ENCODE data around the gene RAB20. TPM values are rescaled to one million over a fixed set of nuclear protein-coding genes. Genes with fewer than 3 reads are reported as not detected.
A peak's percentile ranks its signal among the peaks of the same experiment; 100 is the strongest.

Gene RAB20
- total and polyA plus RNA-seq, 10 of the 15 experiments (the other 5 are each of a cell fraction or from before 2014, with no cell fraction given): 0.48 to 33.1 (median 9.6) TPM

GRCh38 chr13:110610955-110611595, 49.6 kb upstream of the RAB20 start:
- peak; percentile 63 for DNase-seq (ENCODE audit: low read depth, low spot score)
- peak; percentile 82 for FAIRE-seq
- 7% methylated on average over 12 of the region's 12 CpGs for WGBS (ENCODE audit: insufficient coverage, insufficient replicate concordance, low lambda C conversion rate, missing lambda C conversion rate)
- peak overlapping the region; percentile 79 for H3K27ac ChIP-seq (ENCODE audit: control insufficient read depth, insufficient read depth)
- in situ Hi-C loops (cut with MboI): no loop called here
- intact Hi-C loops (cut with micrococcal nuclease; ENCODE audit: unreplicated experiment): no loop called here
- RAD21 ChIA-PET (ENCODE audit: unreplicated experiment): interaction anchor here (1.1 to 2.3 kb wide), 6 partner anchors 15 to 155 kb away, joined by 3 to 10 read pairs (median 7); partner anchors contain the start of gene RAB20
- H3K4me3 ChIP-seq: peak overlapping the region; percentile 54
- H2AFZ ChIP-seq (ENCODE audit: control insufficient read depth, low read depth, low read length): peak overlapping the region; percentile 65
- H3K36me3 ChIP-seq (ENCODE audit: control insufficient read depth in 2 of 2, insufficient read depth in 2 of 2, low read length in 1 of 2): no peaks in the 10 kb centered on the region
- peaks cover 23% of the 10 kb centered on the region for H3K4me1 ChIP-seq (ENCODE audit: control insufficient read depth, insufficient read depth, low read length)
- no TSS peak for BruUV-seq (replicated peaks)
- SMC1A ChIA-PET (ENCODE audit: uncharacterized antibody, unreplicated experiment): interaction anchor here (1.3 to 2.6 kb wide), 10 partner anchors 10 to 206 kb away, joined by 3 to 13 read pairs (median 8); no protein-coding TSS in a partner anchor
- peaks cover 11% of the 10 kb centered on the region for H3K79me2 ChIP-seq (ENCODE audit: control insufficient read depth, insufficient read depth, low read length)
- H3K9me3 ChIP-seq (replicated peaks; ENCODE audit: control insufficient read depth, insufficient read depth, low read length): no peaks in the 10 kb centered on the region
- POLR2A ChIA-PET: interaction anchor here (0.6 to 2.0 kb wide), 4 partner anchors 14 to 310 kb away, joined by 3 to 11 read pairs (median 5); no protein-coding TSS in a partner anchor
- no peaks in the 10 kb centered on the region for H3K27me3 ChIP-seq (replicated peaks in 1 of 2; ENCODE audit: control insufficient read depth in 2 of 2, insufficient read depth in 2 of 2, low read length in 1 of 2)
- peak overlapping the region; percentile 81 for H3K4me2 ChIP-seq (ENCODE audit: control insufficient read depth, insufficient read depth)
- no peaks in the 10 kb centered on the region for H4K20me1 ChIP-seq (ENCODE audit: control insufficient read depth, insufficient read depth)
- ATAC-seq: peak; percentile 40
- H3K9ac ChIP-seq (ENCODE audit: control insufficient read depth, insufficient read depth, low read length): peak overlapping the region; percentile 44
- CTCF ChIA-PET: interaction anchor here (1.1 to 2.8 kb wide), 6 partner anchors 15 to 167 kb away, joined by 3 to 14 read pairs (median 5); no protein-coding TSS in a partner anchor
- TF ChIP-seq MTA2 (IDR thresholded peaks at IDR 0.05; ENCODE audit: low read depth) (peak; percentile 90), MXI1 (IDR thresholded peaks at IDR 0.05; ENCODE audit: low read depth, low read length) (no peak), CREB1 (IDR thresholded peaks at IDR 0.05; ENCODE audit: low read depth) (peak; percentile 57; the same call in 1 of the 2 replicates), JUNB (IDR thresholded peaks at IDR 0.05) (peak; percentile 93), BHLHE40 (IDR thresholded peaks at IDR 0.05; ENCODE audit: borderline replicate concordance in 1 of 2, low read depth in 2 of 2, low read length in 1 of 2) (peak in 1 of 2 experiments; percentile 31; a peak in 1 of 4 replicates), TAF1 (IDR thresholded peaks at IDR 0.05; ENCODE audit: borderline replicate concordance, low read depth, low read length) (no peak), BCL11A (IDR thresholded peaks at IDR 0.05; ENCODE audit: low read depth, low read length) (peak; percentile 88), NFXL1 (IDR thresholded peaks at IDR 0.05; ENCODE audit: borderline replicate concordance) (no peak), RELA (IDR thresholded peaks at IDR 0.05; ENCODE audit: borderline replicate concordance, partially characterized antibody) (no peak), POU2F2 (IDR thresholded peaks at IDR 0.05; ENCODE audit: borderline replicate concordance, low read depth, low read length) (peak; percentile 50; the same call in 1 of the 3 replicates), TCF12 (IDR thresholded peaks at IDR 0.05; ENCODE audit: low read depth, low read length) (peak; percentile 63; the same call in 1 of the 2 replicates), BMI1 (IDR thresholded peaks at IDR 0.05; ENCODE audit: borderline replicate concordance) (peak; percentile 55; the same call in 1 of the 2 replicates), PAX5 (IDR thresholded peaks at IDR 0.05; ENCODE audit: borderline replicate concordance, low read depth, low read length) (peak; percentile 88), SUZ12 (IDR thresholded peaks at IDR 0.05; ENCODE audit: unreplicated experiment) (no peak), RFX5 (IDR thresholded peaks at IDR 0.05; ENCODE audit: low read depth, low read length) (no peak), ATF3 (IDR thresholded peaks at IDR 0.05; ENCODE audit: borderline replicate concordance, extremely low read depth, low read depth, low read length) (no peak)
- TF ChIP-seq, protein P1, sequence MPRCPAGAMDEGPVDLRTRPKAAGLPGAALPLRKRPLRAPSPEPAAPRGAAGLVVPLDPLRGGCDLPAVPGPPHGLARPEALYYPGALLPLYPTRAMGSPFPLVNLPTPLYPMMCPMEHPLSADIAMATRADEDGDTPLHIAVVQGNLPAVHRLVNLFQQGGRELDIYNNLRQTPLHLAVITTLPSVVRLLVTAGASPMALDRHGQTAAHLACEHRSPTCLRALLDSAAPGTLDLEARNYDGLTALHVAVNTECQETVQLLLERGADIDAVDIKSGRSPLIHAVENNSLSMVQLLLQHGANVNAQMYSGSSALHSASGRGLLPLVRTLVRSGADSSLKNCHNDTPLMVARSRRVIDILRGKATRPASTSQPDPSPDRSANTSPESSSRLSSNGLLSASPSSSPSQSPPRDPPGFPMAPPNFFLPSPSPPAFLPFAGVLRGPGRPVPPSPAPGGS (IDR thresholded peaks at IDR 0.05; ENCODE audit: borderline replicate concordance, insufficient read depth, low read depth, low read length, poor library complexity, severe bottlenecking): peak; percentile 59
- TF ChIP-seq, protein P2, sequence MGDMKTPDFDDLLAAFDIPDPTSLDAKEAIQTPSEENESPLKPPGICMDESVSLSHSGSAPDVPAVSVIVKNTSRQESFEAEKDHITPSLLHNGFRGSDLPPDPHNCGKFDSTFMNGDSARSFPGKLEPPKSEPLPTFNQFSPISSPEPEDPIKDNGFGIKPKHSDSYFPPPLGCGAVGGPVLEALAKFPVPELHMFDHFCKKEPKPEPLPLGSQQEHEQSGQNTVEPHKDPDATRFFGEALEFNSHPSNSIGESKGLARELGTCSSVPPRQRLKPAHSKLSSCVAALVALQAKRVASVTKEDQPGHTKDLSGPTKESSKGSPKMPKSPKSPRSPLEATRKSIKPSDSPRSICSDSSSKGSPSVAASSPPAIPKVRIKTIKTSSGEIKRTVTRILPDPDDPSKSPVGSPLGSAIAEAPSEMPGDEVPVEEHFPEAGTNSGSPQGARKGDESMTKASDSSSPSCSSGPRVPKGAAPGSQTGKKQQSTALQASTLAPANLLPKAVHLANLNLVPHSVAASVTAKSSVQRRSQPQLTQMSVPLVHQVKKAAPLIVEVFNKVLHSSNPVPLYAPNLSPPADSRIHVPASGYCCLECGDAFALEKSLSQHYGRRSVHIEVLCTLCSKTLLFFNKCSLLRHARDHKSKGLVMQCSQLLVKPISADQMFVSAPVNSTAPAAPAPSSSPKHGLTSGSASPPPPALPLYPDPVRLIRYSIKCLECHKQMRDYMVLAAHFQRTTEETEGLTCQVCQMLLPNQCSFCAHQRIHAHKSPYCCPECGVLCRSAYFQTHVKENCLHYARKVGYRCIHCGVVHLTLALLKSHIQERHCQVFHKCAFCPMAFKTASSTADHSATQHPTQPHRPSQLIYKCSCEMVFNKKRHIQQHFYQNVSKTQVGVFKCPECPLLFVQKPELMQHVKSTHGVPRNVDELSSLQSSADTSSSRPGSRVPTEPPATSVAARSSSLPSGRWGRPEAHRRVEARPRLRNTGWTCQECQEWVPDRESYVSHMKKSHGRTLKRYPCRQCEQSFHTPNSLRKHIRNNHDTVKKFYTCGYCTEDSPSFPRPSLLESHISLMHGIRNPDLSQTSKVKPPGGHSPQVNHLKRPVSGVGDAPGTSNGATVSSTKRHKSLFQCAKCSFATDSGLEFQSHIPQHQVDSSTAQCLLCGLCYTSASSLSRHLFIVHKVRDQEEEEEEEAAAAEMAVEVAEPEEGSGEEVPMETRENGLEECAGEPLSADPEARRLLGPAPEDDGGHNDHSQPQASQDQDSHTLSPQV (IDR thresholded peaks at IDR 0.05): 0 out of 2 replicates have a peak, but pooled peaks have one; percentile 29
